ENCODE data around the gene YBX3.

Gene YBX3

DNA sequence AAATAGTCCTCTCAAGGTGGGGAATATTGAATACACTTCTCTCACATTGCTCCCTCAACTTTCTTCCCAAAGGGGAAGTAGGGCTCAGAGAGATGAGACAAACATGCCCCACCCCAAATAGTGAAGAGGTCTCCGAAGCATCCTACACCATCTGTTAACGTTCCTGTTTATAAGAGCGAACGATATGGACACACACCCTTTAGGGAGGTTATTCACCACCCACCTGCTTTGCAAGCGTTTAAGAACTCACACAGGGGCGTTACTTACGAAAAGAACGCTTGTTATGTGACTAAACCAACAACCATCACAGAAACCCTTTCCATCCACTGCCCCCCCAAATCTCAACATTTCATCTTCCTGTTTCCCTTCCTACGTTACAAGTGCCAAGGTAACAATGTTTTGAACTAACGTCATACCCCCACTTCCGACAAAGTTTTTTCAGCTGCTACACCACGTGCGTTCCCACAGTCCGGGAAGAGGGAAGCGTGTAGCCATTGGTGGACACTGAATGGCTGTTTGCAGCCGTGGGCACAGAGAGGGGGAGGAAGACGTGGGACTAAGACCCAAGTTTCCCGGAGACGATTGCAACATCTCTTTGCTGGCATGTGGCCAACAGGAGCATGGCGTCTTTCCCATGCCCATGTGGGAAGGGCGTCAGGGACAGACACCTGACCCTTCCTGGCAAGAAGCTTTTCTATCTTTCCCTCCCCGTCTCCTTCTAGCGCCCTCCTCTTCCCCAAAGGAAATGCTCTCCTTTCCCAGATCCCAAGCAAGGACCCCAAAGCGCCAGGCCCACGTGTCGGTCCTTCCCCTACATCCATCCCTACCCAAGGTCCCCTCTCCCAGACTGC lies 1.2 kb downstream of the YBX3 start:
- DNase-seq: peak; percentile 96

- no peak for DNase-seq
Measured at GRCh38 chr12:10720974-10721650, 2.0 kb downstream of the YBX3 start.

DNA sequence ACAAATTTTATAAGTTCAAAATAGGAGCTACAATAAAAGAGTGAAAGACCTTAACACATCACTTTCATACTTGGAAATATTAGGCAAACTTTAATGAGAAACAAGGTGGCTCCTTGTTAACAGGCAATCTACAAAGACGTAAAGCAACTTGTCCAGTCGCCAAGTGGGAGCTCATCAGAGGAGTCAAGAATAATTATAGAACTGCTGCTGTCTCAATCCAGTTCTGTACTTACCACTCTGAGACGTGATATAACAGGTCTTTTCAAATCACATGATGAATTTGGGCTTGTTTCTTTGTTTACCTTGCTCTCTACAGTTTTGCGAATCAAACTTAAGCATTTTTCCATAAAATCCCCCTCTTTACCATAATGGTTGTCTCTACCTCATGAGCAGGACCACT lies 3.6 kb downstream of the YBX3 start:
- DNase-seq: no peak

DNA sequence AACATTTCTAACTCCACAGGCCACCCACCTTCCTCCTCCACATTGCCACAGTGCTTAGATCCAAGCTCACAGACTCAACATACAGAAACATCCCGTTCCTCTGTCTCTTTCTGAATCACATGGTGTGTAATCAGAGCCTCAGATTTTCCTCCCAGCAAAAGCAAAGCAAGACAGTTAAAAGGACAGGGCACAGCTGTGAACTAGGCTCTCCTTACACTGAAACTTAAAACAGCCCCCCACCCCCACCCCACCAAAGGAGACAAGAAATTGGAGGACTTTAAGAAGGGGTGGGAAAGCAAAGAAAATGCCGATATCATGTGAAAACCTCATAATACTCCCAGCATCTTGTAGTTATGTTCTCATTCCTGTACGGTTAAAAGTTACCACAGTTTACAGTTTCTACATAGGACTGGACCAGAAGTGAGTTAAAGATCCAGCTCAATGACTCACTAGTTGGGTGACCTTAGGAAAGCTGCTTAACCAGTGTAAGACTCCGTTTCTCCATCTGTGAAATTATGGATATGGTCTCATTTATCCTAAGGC lies 4.8 kb downstream of the YBX3 start:
- DNase-seq: peak; percentile 82

GRCh38 chr12:10717410-10717809 lies 5.7 kb downstream of the YBX3 start:
- DNase-seq: no peak

GRCh38 chr12:10716704-10717315 lies 6.3 kb downstream of the YBX3 start:
- DNase-seq: peak; percentile 90

DNA sequence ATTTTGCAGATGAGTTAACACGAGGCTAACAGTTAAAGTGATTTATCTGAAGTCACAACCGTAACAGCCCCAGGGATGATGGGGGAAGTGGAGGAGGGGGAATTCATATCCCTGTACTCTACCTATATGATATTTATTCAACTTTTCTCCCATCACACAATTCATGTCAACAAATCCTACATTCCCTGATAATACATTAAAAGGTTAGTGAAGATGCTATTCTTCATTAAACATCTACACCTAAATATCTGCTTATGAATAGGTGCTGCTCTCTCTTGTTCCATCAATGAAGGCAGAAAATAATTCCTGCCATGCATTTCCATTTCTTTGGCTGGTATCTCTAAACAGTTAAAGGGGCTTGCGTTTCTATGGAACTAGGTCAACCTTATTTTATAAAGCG lies 6.8 kb downstream of the YBX3 start:
- no peak for DNase-seq

DNA sequence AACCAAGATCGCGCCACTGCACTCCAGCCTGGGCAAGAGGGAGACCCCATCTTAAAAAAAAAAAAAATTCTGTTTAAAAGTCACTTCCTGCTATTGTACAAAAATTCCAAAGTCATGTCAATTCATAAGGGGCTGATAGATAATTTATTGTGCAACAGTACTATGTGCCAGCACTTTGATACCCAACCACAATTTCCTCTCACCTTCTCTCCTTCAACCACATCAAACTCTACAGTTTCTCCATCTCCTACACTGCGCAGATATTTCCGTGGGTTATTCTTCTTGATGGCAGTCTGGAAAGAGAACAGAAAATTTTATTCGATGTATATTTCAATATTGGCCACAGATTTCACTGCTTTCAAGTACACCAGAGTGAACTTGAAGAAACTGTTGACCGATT lies 7.6 kb downstream of the YBX3 start:
- DNase-seq: no peak

DNA sequence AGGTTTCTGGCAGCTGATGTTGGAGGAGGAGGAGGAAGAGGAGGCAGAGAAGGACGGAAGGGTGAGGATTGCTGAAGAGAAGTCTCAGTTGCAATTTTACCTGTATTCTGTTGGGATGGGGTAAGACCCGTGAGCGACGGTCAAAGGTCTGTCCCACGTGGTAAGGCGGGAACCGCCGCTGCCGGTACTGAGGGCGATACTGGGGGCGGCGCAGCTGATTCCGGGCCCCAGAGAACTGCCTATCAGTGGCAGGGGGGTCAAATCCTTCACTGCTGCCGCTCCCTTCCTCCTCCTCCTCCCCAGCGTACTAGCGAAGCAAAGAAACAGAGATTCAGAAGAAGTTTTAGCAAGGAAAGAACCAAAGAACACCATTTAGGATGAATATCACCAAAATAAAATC lies 13.3 kb downstream of the YBX3 start:
- DNase-seq: no peak

DNA sequence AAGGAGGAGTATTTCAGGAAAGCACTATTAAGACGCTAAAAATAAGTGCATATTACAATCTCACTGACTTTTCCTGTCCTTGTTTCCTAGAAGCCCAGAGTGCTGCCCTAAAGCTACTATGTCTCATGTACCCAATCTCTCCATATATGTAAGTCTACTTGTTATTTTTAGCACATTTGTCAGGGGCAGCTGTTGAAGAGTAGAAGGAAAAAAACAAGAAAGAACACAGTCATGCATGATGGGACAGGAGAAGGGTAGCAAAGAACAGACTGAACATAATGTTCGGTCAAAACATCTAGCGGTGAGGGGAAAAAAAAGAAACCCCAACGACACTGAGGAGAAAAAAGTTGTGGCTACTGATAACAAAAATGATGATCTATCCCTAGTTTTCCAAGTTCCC lies 14.3 kb downstream of the YBX3 start:
- no peak for DNase-seq

GRCh38 chr12:10705655-10706054 lies 17.5 kb downstream of the YBX3 start:
- DNase-seq: no peak

DNA sequence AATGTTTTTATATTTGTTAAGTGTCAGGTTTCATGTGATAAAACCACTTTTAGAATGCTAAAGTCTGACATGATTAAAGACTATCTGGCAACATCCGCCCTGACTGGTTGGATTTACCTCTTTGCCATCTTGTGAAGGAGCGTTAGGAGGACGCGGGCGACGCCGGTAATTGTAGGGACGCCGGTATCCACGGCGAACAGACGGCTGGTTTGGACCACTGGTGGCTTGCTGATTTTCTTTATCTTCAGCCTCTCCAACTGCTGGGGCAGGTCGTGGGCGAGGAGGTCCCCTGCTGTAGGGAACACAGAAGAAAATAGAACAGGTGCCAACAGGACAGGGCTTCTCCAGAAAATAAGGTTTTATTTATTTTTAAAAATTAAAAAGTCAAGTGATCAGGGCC lies 21.3 kb downstream of the YBX3 start:
- no peak for DNase-seq

- DNase-seq: no peak
Measured at GRCh38 chr12:10701131-10701681, 21.9 kb downstream of the YBX3 start.

GRCh38 chr12:10700581-10700980 lies 22.5 kb downstream of the YBX3 start:
- no peak for DNase-seq

- DNase-seq: no peak
Measured at GRCh38 chr12:10697862-10698261, 25.3 kb downstream of the YBX3 start.

DNA sequence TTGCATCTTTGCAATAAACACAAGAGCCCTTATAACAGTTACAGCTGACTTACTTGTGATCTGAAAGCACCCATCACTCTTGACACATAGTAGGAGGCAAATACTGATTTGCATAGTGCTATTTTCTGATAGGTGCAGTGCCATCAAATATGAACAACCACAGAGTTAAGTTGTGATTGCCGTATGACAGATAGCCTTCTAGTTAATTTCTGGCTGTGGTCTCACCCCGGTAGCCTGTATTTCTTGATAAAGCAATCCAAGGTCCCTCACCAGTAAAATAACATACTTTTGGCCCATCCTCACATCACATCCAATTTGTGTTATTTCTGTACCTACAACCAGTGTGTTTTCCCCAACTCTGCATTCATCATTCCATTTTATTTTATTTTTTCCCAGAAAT lies 26.0 kb downstream of the YBX3 start:
- DNase-seq: no peak

DNA sequence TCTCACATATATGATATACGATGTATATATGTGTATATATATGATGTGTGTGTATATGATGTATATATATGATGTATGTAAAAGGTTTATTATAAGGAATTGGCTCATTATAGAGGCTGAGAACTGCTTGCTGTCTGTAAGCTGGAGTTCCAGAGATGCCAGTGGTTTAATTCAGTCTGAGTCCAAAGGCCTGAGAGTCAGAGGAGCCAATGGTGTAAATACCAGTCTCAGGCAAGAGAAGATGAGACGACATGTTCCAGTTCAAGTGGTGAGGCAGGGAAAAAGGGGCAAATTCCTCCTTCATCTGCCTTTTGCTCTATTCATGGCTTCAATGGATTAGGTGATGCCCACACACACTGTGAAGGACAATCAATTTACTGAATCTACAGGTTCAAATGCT lies 32.2 kb downstream of the YBX3 start:
- no peak for DNase-seq

DNA sequence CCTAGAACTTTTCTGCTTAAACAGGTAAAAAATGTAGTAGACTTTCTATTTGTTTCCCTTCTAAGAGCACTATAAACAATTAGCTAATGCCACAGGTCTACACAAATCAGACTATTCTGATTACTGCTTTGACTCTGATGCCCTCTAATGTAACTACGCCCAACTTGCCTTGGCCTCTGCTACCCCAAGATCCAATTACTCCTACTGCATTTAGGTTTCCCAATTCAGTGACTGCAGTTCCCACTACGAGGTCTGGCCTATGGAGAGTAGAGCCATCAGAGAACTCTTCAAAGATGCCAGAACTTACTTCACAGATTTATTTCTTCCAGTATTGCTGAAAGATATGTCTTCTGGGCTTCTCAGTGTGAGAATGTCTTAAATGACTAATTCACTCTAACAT lies 34.0 kb downstream of the YBX3 start:
- DNase-seq: no peak

- DNase-seq: no peak
Measured at GRCh38 chr12:10688042-10688441, 35.1 kb downstream of the YBX3 start.

DNA sequence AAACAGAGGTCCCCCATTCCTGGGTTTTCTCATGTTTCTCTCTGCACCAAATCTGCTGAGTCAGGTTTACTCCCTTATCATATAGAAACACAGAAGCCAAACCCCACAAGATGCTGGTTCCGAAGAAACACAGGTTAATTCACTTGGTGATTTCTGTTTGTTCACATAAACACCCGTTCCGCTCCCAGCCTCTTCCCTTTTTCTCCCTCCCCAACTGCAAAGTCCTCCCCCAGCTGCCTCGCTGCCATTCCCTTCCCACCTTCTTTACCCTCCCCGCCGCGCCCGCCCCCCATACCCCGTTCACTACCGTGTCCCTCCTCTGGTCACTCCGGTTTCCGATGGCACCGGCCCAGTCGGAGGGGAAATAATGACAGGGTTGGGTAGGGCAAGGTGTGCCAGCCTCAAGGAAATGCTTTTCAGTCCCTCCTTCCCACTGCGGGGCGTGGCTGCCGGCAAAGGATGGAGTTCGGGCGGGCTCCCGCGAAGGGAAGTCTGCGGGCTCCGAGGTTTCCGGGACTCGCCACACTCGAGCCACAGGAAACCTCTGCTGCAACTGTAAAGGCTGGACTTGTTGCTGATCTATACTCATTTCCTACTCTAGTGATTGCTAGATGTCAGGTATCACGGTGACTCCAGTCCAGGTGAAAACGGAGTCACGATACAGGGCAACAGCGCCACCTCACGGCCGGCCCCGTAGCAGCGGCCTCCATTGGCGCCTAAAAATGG lies 49.3 kb downstream of the YBX3 start, which contains the start of gene STYK1:
Gene STYK1 (minus strand): TSS at position 394 of the 726 bp plus-strand sequence. CDS start 39,434 bp downstream, outside the sequence.
- peak; percentile 6 for DNase-seq

DNA sequence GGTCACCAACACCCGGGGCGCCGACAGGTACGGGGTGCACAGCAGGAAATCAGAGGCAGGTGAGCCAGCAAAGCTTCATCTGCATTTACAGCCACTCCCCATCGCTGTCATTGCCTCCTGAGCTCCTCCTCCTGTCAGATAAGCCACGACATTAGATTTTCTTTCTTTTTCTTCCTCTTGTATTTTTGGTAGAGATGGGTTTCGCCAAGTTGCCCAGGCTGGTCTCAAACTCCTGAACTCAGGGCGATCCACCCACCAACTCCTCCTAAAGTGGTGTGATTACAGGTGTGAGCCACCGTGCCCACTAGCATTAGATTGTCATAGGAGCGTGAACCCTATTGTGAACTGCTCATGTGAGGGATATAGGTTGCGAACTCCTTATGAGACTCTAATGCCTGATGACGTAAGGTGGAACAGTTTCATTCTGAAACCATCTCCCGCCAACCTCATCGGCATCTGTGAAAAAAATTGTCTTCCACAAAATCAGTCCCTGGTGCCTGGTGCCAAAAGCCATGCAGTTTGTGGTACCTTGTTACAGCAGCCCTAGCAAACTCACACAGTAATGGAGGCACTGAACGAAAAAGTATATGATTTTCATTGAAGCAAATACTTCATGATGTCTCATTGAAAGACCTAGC lies 50.8 kb downstream of the YBX3 start:
- DNase-seq: no peak

GRCh38 chr12:10669533-10669932 lies 53.6 kb downstream of the YBX3 start:
- no peak for DNase-seq

All from HCEC 1CT (cell line).